Mesothelial cell of epicardium (in vitro differentiated cells): ENCODE measurements around the gene TEAD3. TPM values are rescaled to one million over a fixed set of nuclear protein-coding genes. Genes with fewer than 3 reads are reported as not detected.

Experiments used
- DNase-seq, 2 experiments: peaks; one replicate each; pipeline ENCODE4 v3.0.0; 2021; ENCODE audit warnings: low spot score in 2 of 2; ENCODE audit not compliant: unreplicated experiment in 2 of 2
- H3K27ac Mint-ChIP-seq: 2 replicates; pipeline ENCODE4 v1.8.0; 2021; ENCODE audit warnings: mixed read lengths
- H3K27me3 Mint-ChIP-seq: 2 replicates; pipeline ENCODE4 v1.8.0; 2021; ENCODE audit warnings: low read depth, mixed read lengths
- H3K36me3 Mint-ChIP-seq: 2 replicates; pipeline ENCODE4 v1.8.0; 2021; ENCODE audit warnings: mixed read lengths
- H3K4me1 Mint-ChIP-seq: 2 replicates; pipeline ENCODE4 v1.8.0; 2021; ENCODE audit warnings: mixed read lengths
- H3K4me3 Mint-ChIP-seq: 2 replicates; pipeline ENCODE4 v1.8.0; 2021; ENCODE audit warnings: mild to moderate bottlenecking, moderate library complexity, mixed read lengths
- H3K9me3 Mint-ChIP-seq: 2 replicates; pipeline ENCODE4 v1.8.0; 2021; ENCODE audit warnings: mixed read lengths
- CTCF ChIP-seq: fragments of 200-600 bp; sonication (generic); IDR thresholded peaks from one replicate; pipeline ENCODE4 v1.5.0; 2021; ENCODE audit warnings: antibody characterized with exemption; ENCODE audit not compliant: unreplicated experiment
- total RNA-seq: library from RNA; stranded (reverse); gene quantifications from 3 replicates; pipeline ENCODE4 v1.2.1, GENCODE V29; 2021

The TEAD3 gene
- total RNA-seq, 1 donor from 2014 or later: 91.4 TPM

GRCh38 chr6:35470663-35471120 lies 26.2 kb downstream of the TEAD3 start:
- DNase-seq: no peak
- peak overlapping the region; percentile 97 for H3K4me3 Mint-ChIP-seq
- peak overlapping the region; percentile 100 for H3K27ac Mint-ChIP-seq
- peaks cover 8% of the 10 kb centered on the region for H3K36me3 Mint-ChIP-seq
- H3K27me3 Mint-ChIP-seq: no peaks in the 10 kb centered on the region
- H3K4me1 Mint-ChIP-seq: peaks cover 41% of the 10 kb centered on the region
- no peaks in the 10 kb centered on the region for H3K9me3 Mint-ChIP-seq
- no peak for TF ChIP-seq CTCF

- no peak for TF ChIP-seq CTCF
- peak overlapping the region; percentile 100 for H3K27ac Mint-ChIP-seq
- H3K27me3 Mint-ChIP-seq: no peaks in the 10 kb centered on the region
- no peak for DNase-seq
- peaks cover 8% of the 10 kb centered on the region for H3K36me3 Mint-ChIP-seq
- peaks cover 39% of the 10 kb centered on the region for H3K4me1 Mint-ChIP-seq
- H3K4me3 Mint-ChIP-seq: peak overlapping the region; percentile 97
- no peaks in the 10 kb centered on the region for H3K9me3 Mint-ChIP-seq
Observed at GRCh38 chr6:35469751-35470662, 26.9 kb downstream of the TEAD3 start.

- Mint-ChIP-seq H3K27me3 (no peaks in the 10 kb centered on the region), H3K4me3 (peak overlapping the region; percentile 97), H3K27ac (peak overlapping the region; percentile 100), H3K9me3 (no peaks in the 10 kb centered on the region), H3K4me1 (peaks cover 39% of the 10 kb centered on the region), H3K36me3 (peaks cover 8% of the 10 kb centered on the region)
- no peak for DNase-seq
- TF ChIP-seq CTCF: no peak
Observed at GRCh38 chr6:35468980-35469750, 27.7 kb downstream of the TEAD3 start.

- peak within 1 kb of the TSS; percentile 97 for H3K4me3 Mint-ChIP-seq
- H3K36me3 Mint-ChIP-seq: peaks cover 9% of the 10 kb centered on the region
- no peaks in the 10 kb centered on the region for H3K9me3 Mint-ChIP-seq
- H3K27me3 Mint-ChIP-seq: no peaks in the 10 kb centered on the region
- DNase-seq: peak; percentile 91 to 94
- peak; percentile 94 for TF ChIP-seq CTCF
- peak within 1 kb of the TSS; percentile 100 for H3K27ac Mint-ChIP-seq
- peaks cover 39% of the 10 kb centered on the region for H3K4me1 Mint-ChIP-seq
Observed at GRCh38 chr6:35468181-35468979, 28.5 kb downstream of the TEAD3 start, which contains the start of gene RPL10A. TSS of gene RPL10A (plus strand) at chr6:35468401. CDS start at chr6:35468435, 34 bp downstream.

GRCh38 chr6:35465646-35466045 lies 31.2 kb downstream of the TEAD3 start:
- Mint-ChIP-seq H3K27me3 (no peaks in the 10 kb centered on the region), H3K4me3 (no peak overlapping the region), H3K9me3 (no peaks in the 10 kb centered on the region), H3K4me1 (peaks cover 25% of the 10 kb centered on the region), H3K36me3 (peaks cover 10% of the 10 kb centered on the region), H3K27ac (no peak overlapping the region)
- no peak for DNase-seq
- TF ChIP-seq CTCF: no peak
